ENCODE results near the gene NFRKB.
A peak's percentile ranks its signal among the peaks of the same experiment; 100 is the strongest.

DNA sequence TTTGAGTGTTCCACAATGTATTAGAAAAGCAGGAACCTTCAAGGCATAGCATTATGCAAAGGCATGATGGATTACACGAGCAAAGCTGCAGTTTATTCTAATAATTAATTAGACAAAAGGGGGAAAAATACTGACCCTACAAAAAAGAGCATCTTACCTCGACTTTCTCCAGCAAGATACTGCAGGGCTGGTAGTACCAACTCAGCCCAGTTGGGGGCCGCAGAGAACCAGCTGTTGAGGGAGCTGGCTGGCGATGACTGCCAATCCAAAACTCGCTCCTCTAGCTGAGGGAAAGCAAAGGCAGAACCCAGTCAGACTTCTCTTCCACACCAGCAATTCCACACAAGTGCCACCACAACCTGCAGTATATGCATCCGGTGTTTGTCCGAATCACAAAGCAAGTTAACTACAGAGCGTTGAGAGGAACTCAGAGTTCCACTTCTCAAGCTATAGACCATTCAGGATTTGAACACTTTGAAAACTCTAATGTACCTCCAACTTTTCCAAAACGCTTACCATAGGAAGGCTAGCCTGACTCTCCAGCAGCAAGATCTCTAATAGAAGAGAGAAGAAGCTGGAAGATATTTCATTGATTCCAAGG lies 13.7 kb downstream of the NFRKB start:
- TF ChIP-seq, protein P1, sequence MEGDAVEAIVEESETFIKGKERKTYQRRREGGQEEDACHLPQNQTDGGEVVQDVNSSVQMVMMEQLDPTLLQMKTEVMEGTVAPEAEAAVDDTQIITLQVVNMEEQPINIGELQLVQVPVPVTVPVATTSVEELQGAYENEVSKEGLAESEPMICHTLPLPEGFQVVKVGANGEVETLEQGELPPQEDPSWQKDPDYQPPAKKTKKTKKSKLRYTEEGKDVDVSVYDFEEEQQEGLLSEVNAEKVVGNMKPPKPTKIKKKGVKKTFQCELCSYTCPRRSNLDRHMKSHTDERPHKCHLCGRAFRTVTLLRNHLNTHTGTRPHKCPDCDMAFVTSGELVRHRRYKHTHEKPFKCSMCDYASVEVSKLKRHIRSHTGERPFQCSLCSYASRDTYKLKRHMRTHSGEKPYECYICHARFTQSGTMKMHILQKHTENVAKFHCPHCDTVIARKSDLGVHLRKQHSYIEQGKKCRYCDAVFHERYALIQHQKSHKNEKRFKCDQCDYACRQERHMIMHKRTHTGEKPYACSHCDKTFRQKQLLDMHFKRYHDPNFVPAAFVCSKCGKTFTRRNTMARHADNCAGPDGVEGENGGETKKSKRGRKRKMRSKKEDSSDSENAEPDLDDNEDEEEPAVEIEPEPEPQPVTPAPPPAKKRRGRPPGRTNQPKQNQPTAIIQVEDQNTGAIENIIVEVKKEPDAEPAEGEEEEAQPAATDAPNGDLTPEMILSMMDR (IDR thresholded peaks at IDR 0.05) = peak in 8 of 12 donors; percentile 18 to 41 (median 36)
- no peak for TF ChIP-seq POLR2A (IDR thresholded peaks at IDR 0.05)
